ENCODE results near the gene MRM3.
"Not testable (repeated sequence)": the region's sequence is repeated elsewhere in the genome, so short reads cannot be mapped to it uniquely, and the experiment has no call there.

DNA sequence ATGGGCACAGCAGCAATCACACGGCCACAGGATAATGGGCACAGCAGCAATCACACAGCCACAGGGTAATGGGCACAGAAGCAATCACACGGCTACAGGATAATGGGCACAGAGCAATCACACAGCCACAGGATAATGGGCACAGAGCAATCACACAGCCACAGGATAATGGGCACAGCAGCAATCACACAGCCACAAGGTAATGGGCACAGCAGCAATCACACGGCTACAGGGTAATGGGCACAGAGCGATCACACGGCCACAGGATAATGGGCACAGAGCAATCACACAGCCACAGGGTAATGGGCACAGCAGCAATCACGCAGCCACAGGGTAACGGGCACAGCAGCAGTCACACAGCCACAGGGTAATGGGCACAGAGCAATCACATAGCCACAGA is 32.8 kb upstream of the MRM3 start:
- not testable (repeated sequence) for TF ChIP-seq POLR2A, CTCF (IDR thresholded peaks at IDR 0.05)

Data from thyroid gland (tissue), 4 donors.